ENCODE results near the gene MPHOSPH9. TPM values are rescaled to one million over a fixed set of nuclear protein-coding genes. Genes with fewer than 3 reads are reported as not detected.

MPHOSPH9 gene
- total RNA-seq, 2 donors from 2014 or later, result 15.5 to 35.7 TPM

- Histone ChIP-seq H3K36me3 (no peaks in the 10 kb centered on the region), H3K27me3 (no peaks in the 10 kb centered on the region), H3K9ac (ENCODE audit: low read depth in 2 of 2, low read length in 2 of 2) (no peak overlapping the region), H3K4me3 (no peak overlapping the region), H3K27ac (no peak overlapping the region), H3K4me1 (peaks cover 3% of the 10 kb centered on the region), H3K9me3 (no peaks in the 10 kb centered on the region)
- no peak for DNase-seq
- TF ChIP-seq CTCF (IDR thresholded peaks at IDR 0.05), result no peak
- intact Hi-C loops (cut with DNase I), result no loop called here
These were observed 113.1 kb downstream of the MPHOSPH9 start for GRCh38 chr12:123119808-123120207.

- H3K27me3 ChIP-seq, result no peaks in the 10 kb centered on the region
These were observed 114.4 kb downstream of the MPHOSPH9 start for GRCh38 chr12:123118497-123118896.

GRCh38 chr12:123115409-123116121 lies 117.4 kb downstream of the MPHOSPH9 start:
- H3K4me1 ChIP-seq, result no peaks in the 10 kb centered on the region
- peak overlapping the region; percentile 12 for H3K27ac ChIP-seq
- H3K4me3 ChIP-seq, result no peak overlapping the region

More at GRCh38 chr12:123118497-123118896, 114.4 kb downstream of the MPHOSPH9 start:
- Histone ChIP-seq H3K9ac (ENCODE audit: low read depth in 2 of 2, low read length in 2 of 2) (no peak overlapping the region), H3K27ac (peak overlapping the region; percentile 26), H3K9me3 (no peaks in the 10 kb centered on the region), H3K4me3 (no peak overlapping the region), H3K36me3 (no peaks in the 10 kb centered on the region), H3K4me1 (peaks cover 3% of the 10 kb centered on the region)
- intact Hi-C loops (cut with DNase I), result no loop called here
- no peak for DNase-seq
- no peak for TF ChIP-seq CTCF (IDR thresholded peaks at IDR 0.05)

GRCh38 chr12:123114304-123115083 lies 118.4 kb downstream of the MPHOSPH9 start:
- Histone ChIP-seq H3K4me3 (no peak overlapping the region), H3K9me3 (no peaks in the 10 kb centered on the region), H3K27ac (peak overlapping the region; percentile 12), H3K9ac (ENCODE audit: low read depth in 2 of 2, low read length in 2 of 2) (peak overlapping the region in 1 of 2 donors; percentile 27), H3K27me3 (no peaks in the 10 kb centered on the region), H3K4me1 (no peaks in the 10 kb centered on the region), H3K36me3 (no peaks in the 10 kb centered on the region)
- DNase-seq, result no peak
- intact Hi-C loops (cut with DNase I), result no loop called here
- no peak for TF ChIP-seq CTCF (IDR thresholded peaks at IDR 0.05)

More at GRCh38 chr12:123115409-123116121, 117.4 kb downstream of the MPHOSPH9 start:
- Histone ChIP-seq H3K27me3 (no peaks in the 10 kb centered on the region), H3K9me3 (no peaks in the 10 kb centered on the region), H3K36me3 (no peaks in the 10 kb centered on the region), H3K9ac (ENCODE audit: low read depth in 2 of 2, low read length in 2 of 2) (no peak overlapping the region)
- DNase-seq, result no peak
- intact Hi-C loops (cut with DNase I), result no loop called here
- TF ChIP-seq CTCF (IDR thresholded peaks at IDR 0.05), result no peak

- DNase-seq, result no peak
- H3K27ac ChIP-seq, result no peak overlapping the region
- H3K36me3 ChIP-seq, result no peaks in the 10 kb centered on the region
- no peaks in the 10 kb centered on the region for H3K9me3 ChIP-seq
- intact Hi-C loops (cut with DNase I), result no loop called here
- H3K9ac ChIP-seq (ENCODE audit: low read depth in 2 of 2, low read length in 2 of 2), result no peak overlapping the region
- no peaks in the 10 kb centered on the region for H3K4me1 ChIP-seq
- no peak overlapping the region for H3K4me3 ChIP-seq
- no peaks in the 10 kb centered on the region for H3K27me3 ChIP-seq
- TF ChIP-seq CTCF (IDR thresholded peaks at IDR 0.05), result no peak
These were observed 119.9 kb downstream of the MPHOSPH9 start for GRCh38 chr12:123113026-123113425.
